AG04449 (cell line): Measurements from ENCODE around the gene SKP1.

Experiments
- CTCF ChIA-PET: fragments of 350-600 bp; formaldehyde crosslinking; extraction: SDS; loops from one replicate; lab custom pipeline; 2021; ENCODE audit warnings: antibody characterized with exemption; lab: Yijun Ruan, JAX
- POLR2A ChIA-PET: fragments of 400-600, 350-600 bp; formaldehyde crosslinking; extraction: SDS; loops from one replicate; lab custom pipeline; 2020; ENCODE audit warnings: antibody characterized with exemption, inconsistent platforms; lab: Yijun Ruan, JAX
- DNase-seq: peaks from one replicate; pipeline ENCODE4 v3.0.0-alpha.2; 2010; ENCODE audit warnings: low read depth, low spot score
- H3K4me3 ChIP-seq: 2 replicates; pipeline ENCODE4 v1.5.1; 2011; ENCODE audit warnings: low read depth, mild to moderate bottlenecking, control low read depth, low read length
- TF ChIP-seq, protein P1 (sequence below): IDR thresholded peaks from one replicate; pipeline ENCODE4 v1.5.1; 2011; ENCODE audit warnings: mild to moderate bottlenecking, moderate library complexity, low read length, control low read depth, inconsistent platforms; ENCODE audit not compliant: insufficient read depth; ENCODE audit errors: missing control alignments

The SKP1 gene

DNA sequence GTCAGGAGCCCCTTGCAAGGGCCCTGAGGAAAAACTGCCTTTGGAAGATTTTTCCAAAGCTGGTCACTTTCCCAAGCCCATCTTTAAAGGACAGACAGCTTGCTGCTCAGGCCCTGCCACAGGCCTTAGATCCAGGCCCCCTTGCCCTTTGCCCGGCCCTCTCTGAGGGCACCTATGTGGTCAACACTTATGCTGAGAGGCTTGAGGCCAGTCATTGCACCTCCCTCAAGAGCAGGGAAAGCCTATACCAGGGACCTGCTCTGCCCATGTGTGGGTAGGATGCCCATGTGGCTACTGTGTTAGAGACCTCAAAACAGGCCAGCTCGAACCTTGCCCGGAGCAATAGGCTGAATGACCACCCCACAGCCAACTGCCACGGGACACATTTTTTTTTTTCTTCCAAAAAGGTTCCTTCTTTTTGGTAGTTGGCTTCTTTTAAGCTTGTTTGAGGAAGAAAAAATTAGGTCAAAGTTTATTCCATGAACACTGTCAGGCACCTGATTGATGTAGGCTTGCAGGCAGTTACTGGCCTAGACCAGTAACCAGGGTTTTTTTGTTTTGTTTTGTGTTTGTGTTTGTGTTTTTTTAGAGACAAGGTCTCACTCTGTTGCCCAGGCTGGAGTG is 58.4 kb downstream of the SKP1 start:
- CTCF ChIA-PET: interaction anchor here (2.5 to 31.7 kb wide), 3 partner anchors 17 to 79 kb away, joined by 11 to 659 read pairs (median 25); no protein-coding TSS in a partner anchor
- DNase-seq: no peak
- POLR2A ChIA-PET: no interaction called here
- H3K4me3 ChIP-seq: no peak overlapping the region
- TF ChIP-seq, protein P1, sequence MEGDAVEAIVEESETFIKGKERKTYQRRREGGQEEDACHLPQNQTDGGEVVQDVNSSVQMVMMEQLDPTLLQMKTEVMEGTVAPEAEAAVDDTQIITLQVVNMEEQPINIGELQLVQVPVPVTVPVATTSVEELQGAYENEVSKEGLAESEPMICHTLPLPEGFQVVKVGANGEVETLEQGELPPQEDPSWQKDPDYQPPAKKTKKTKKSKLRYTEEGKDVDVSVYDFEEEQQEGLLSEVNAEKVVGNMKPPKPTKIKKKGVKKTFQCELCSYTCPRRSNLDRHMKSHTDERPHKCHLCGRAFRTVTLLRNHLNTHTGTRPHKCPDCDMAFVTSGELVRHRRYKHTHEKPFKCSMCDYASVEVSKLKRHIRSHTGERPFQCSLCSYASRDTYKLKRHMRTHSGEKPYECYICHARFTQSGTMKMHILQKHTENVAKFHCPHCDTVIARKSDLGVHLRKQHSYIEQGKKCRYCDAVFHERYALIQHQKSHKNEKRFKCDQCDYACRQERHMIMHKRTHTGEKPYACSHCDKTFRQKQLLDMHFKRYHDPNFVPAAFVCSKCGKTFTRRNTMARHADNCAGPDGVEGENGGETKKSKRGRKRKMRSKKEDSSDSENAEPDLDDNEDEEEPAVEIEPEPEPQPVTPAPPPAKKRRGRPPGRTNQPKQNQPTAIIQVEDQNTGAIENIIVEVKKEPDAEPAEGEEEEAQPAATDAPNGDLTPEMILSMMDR: no peak

DNA sequence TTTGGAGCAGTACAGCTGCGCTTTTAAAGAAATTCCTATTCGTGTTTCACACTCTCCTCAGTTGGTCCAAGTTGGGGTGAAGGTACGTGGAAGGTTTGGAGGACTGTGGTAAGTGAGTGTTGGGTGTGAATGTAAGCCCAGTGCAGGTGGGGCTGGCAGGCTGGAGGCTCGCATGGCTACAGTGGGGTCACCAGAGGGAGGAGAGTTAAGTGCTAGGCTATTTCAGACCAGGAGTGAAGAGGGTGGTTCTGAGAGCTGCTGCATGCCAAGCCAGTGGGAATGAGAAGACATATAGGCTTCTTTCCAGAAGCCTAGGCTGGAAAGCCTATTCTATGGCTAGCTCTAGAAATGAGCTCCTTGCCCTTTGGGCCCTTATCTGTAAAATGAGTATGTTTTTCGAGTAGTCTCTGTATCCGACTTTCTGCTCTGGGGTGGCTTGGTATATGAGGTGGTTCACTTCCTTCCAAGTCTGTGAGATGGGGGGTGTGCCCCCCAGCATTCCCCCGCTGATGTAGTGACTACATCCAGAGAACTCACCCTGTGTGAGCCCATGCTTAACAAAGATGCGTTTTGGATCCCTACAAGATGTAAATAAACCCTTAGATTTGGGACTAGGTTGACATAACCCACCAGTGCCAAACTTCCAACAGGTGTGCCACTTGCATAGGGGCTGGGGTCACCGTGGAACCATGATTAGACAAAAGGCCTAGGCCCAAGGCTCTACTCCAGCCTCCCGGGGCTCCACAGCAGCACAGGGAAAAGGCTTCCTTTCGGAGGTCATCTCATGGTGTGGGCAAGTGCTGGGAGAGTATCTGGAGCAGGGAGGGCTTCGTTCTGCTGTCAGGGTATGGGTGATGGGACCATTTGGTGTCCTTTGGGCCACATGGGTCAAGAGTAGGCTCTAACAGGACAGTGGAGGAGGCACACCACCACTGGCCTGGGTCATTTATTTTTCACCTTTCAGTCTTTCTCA is 59.7 kb downstream of the SKP1 start:
- DNase-seq: no peak
- TF ChIP-seq, protein P1: no peak
- CTCF ChIA-PET: interaction anchor here (2.5 to 31.7 kb wide), 3 partner anchors 15 to 77 kb away, joined by 11 to 659 read pairs (median 25); no protein-coding TSS in a partner anchor
- H3K4me3 ChIP-seq: no peak overlapping the region
- POLR2A ChIA-PET: no interaction called here

DNA sequence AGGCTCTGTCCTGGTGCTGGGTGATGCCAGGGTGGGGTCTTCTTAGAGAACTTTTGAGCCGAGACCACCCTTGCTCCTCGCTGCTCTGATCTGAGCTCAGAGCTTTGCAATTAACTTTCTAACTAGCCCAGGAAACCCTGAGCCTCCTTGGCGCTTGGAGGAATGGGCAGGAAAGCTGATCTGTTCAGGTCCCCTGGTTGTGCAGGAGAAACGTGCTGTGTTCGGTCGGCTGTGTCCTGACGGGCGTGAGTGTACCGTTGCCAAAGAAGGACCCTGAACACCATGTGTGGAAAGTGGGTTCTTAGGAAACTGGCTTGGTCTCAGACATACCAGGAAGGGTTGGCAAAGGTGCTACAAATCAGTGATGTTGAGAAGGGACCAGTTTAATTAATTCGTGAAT is 60.5 kb downstream of the SKP1 start:
- CTCF ChIA-PET: interaction anchor here (4.2 kb wide), 1 partner anchor 14 kb away, joined by 25 read pairs; no protein-coding TSS in a partner anchor
- POLR2A ChIA-PET: interaction anchor here (1.0 kb wide), 1 partner anchor 9 kb away, joined by 3 read pairs; no protein-coding TSS in a partner anchor
- H3K4me3 ChIP-seq: no peak overlapping the region
- no peak for DNase-seq
- TF ChIP-seq, protein P1: no peak

DNA sequence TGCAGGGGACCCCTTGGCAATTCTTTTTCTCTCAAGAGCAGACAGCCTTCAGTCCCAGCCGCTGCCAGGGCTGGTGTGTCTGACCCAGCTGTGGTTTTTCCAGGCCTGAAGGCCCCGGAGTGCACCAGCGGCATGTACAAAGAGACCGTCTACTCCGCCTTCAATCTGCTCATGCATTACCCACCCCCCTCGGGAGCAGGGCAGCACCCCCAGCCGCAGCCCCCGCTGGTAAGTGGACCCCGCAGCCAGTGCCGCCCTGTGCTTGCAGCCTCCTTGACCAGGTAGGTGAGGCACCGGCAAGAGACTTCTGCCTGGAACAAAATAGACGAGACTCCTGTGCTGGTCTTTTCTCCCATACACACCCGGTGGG is 61.0 kb downstream of the SKP1 start:
- ChIA-PET POLR2A (interaction anchor here (1.0 kb wide), 1 partner anchor 10 kb away, joined by 3 read pairs; no protein-coding TSS in a partner anchor), CTCF (interaction anchor here (4.2 kb wide), 1 partner anchor 14 kb away, joined by 25 read pairs; no protein-coding TSS in a partner anchor)
- no peak overlapping the region for H3K4me3 ChIP-seq
- TF ChIP-seq, protein P1: no peak
- DNase-seq: no peak

DNA sequence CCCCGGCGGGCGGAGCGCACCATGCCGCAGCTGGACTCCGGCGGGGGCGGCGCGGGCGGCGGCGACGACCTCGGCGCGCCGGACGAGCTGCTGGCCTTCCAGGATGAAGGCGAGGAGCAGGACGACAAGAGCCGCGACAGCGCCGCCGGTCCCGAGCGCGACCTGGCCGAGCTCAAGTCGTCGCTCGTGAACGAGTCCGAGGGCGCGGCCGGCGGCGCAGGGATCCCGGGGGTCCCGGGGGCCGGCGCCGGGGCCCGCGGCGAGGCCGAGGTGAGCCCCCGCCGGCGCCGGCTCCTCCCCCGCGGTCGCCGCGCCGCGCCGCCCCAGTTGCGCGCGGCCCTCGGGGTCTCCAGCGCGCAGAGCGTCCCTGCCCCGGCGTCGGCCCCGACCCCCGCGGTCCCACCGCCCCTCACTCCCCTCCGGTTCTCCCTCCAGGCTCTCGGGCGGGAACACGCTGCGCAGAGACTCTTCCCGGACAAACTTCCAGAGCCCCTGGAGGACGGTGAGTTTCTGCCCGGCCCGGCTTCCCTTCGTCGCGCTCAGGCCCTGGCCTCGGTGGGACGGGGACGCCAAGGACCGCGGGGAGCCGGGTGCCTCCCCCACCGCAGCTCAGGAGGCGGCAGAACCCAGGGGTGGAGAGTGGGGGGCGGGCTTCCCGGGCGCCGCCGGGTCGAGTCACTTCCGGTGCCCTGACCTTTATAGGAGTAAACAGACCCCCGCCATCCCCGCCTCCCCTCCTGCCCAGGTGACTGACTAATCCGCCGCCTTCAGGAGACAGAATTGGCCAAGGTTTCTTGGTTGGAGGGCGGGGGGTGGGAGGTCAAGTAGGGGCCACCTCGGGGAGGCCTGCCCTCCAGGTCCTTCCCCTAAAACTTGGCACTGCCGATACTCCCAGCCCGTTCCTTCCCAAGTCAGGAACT is 61.6 kb downstream of the SKP1 start:
- ChIA-PET POLR2A (interaction anchor here (1.0 kb wide), 1 partner anchor 10 kb away, joined by 3 read pairs; no protein-coding TSS in a partner anchor), CTCF (interaction anchor here (0.8 to 6.5 kb wide), 4 partner anchors 13 to 75 kb away, joined by 3 to 89 read pairs (median 14); no protein-coding TSS in a partner anchor)
- TF ChIP-seq, protein P1: no peak
- H3K4me3 ChIP-seq: peak overlapping the region; percentile 62
- no peak for DNase-seq
